ENCODE measurements around the gene LRP10.

The LRP10 gene

GRCh38 chr14:22896356-22896755 is 24.8 kb downstream of the LRP10 start:
- FAIRE-seq (no peak), DNase-seq (ENCODE audit: insufficient read length, low spot score) (no peak)
- TF ChIP-seq CTCF (IDR thresholded peaks at IDR 0.05; ENCODE audit: insufficient read depth, missing control alignments), result no peak

- DNase-seq (ENCODE audit: insufficient read length, low spot score) (no peak), FAIRE-seq (no peak)
- TF ChIP-seq CTCF (IDR thresholded peaks at IDR 0.05; ENCODE audit: insufficient read depth, missing control alignments), result no peak
Observed at GRCh38 chr14:22896760-22897159, 25.2 kb downstream of the LRP10 start.

GRCh38 chr14:22897357-22897756 is 25.8 kb downstream of the LRP10 start:
- FAIRE-seq, result no peak
- DNase-seq (ENCODE audit: insufficient read length, low spot score), result no peak
- no peak for TF ChIP-seq CTCF (IDR thresholded peaks at IDR 0.05; ENCODE audit: insufficient read depth, missing control alignments)

- FAIRE-seq (no peak), DNase-seq (ENCODE audit: insufficient read length, low spot score) (no peak)
- no peak for TF ChIP-seq CTCF (IDR thresholded peaks at IDR 0.05; ENCODE audit: insufficient read depth, missing control alignments)
Observed at GRCh38 chr14:22898302-22899090, 27.0 kb downstream of the LRP10 start.

GRCh38 chr14:22900081-22900799 is 28.7 kb downstream of the LRP10 start:
- FAIRE-seq, result no peak
- DNase-seq (ENCODE audit: insufficient read length, low spot score), result peak; percentile 65
- TF ChIP-seq CTCF (IDR thresholded peaks at IDR 0.05; ENCODE audit: insufficient read depth, missing control alignments), result peak; percentile 63

- no peak for DNase-seq (ENCODE audit: insufficient read length, low spot score)
- FAIRE-seq, result no peak
- TF ChIP-seq CTCF (IDR thresholded peaks at IDR 0.05; ENCODE audit: insufficient read depth, missing control alignments), result no peak
Observed at GRCh38 chr14:22901799-22902198, 30.3 kb downstream of the LRP10 start.

- TF ChIP-seq CTCF (IDR thresholded peaks at IDR 0.05; ENCODE audit: insufficient read depth, missing control alignments), result no peak
- FAIRE-seq (no peak), DNase-seq (ENCODE audit: insufficient read length, low spot score) (no peak)
Observed at GRCh38 chr14:22903742-22904087, 32.2 kb downstream of the LRP10 start.

All from D721Med (cell line).